ENCODE data around the gene TNN. TPM values are rescaled to one million over a fixed set of nuclear protein-coding genes. Genes with fewer than 3 reads are reported as not detected.

TNN gene
- total and polyA plus RNA-seq, 9 donors: 0.12 TPM; not detected in 8

DNA sequence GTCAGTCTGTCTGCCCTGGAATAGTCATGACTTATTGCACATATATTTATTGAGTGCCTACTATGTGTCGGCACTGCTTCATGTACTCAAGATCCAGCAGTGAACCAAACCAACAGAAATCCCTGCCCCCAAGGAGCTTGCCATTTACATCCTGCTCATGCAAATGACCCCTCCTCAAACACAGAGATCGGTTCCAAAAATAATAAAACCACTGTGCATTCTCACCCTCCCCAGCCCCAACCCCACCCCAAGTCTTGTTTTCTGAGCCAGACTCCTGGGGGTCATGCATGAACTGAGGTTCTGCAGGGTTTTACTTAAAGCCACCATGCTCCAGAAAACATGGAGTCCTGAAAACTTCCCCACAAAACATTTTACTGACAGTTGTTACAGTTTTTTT, 63.0 kb downstream of the TNN start:
- TF ChIP-seq, protein P1, sequence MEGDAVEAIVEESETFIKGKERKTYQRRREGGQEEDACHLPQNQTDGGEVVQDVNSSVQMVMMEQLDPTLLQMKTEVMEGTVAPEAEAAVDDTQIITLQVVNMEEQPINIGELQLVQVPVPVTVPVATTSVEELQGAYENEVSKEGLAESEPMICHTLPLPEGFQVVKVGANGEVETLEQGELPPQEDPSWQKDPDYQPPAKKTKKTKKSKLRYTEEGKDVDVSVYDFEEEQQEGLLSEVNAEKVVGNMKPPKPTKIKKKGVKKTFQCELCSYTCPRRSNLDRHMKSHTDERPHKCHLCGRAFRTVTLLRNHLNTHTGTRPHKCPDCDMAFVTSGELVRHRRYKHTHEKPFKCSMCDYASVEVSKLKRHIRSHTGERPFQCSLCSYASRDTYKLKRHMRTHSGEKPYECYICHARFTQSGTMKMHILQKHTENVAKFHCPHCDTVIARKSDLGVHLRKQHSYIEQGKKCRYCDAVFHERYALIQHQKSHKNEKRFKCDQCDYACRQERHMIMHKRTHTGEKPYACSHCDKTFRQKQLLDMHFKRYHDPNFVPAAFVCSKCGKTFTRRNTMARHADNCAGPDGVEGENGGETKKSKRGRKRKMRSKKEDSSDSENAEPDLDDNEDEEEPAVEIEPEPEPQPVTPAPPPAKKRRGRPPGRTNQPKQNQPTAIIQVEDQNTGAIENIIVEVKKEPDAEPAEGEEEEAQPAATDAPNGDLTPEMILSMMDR (IDR thresholded peaks at IDR 0.05): no peak
- TF ChIP-seq POLR2A (IDR thresholded peaks at IDR 0.05) (no peak), EP300 (IDR thresholded peaks at IDR 0.05) (no peak)
- Histone ChIP-seq H3K27me3 (no peaks in the 10 kb centered on the region), H3K27ac (no peak overlapping the region)

GRCh38 chr1:175131095-175131494, 63.5 kb downstream of the TNN start:
- TF ChIP-seq POLR2A (IDR thresholded peaks at IDR 0.05) (no peak), EP300 (IDR thresholded peaks at IDR 0.05) (no peak)
- TF ChIP-seq, protein P1 (IDR thresholded peaks at IDR 0.05): no peak

More for the DNA sequence above, 63.0 kb downstream of the TNN start:
- Histone ChIP-seq H3K9me3 (no peaks in the 10 kb centered on the region), H3K4me1 (ENCODE audit: insufficient read depth) (peaks cover 2% of the 10 kb centered on the region), H3K4me3 (no peak overlapping the region), H3K36me3 (no peaks in the 10 kb centered on the region)
- WGBS, 3 donors: 71 to 78% (median 75%) methylated on average over 2 of the region's 2 CpGs
- intact Hi-C loops (cut with DNase I): no loop called here
- no peak for DNase-seq

DNA sequence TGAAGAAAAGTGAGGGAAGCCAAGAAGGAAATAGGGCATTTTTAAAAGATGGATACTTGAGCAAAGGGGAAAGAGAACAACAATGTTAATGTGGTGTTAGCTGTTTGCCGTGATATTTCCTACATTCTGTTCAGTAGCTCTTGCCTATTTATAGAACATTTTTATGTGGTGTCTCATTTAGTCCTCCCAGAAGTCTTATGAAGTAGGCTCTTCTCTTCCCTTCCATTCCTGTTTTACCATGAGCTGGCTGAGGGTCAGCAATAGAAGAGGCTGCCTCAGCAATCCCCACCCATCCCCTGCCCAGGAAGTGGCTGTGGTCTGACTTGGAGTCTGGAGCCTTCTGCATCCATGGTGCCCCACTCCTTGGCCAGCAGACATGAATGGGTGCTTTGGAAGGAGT, 64.8 kb downstream of the TNN start:
- no peak for DNase-seq
- Histone ChIP-seq H3K4me3 (no peak overlapping the region), H3K9me3 (no peaks in the 10 kb centered on the region), H3K27ac (no peak overlapping the region), H3K4me1 (ENCODE audit: insufficient read depth) (peaks cover 2% of the 10 kb centered on the region), H3K36me3 (no peaks in the 10 kb centered on the region), H3K27me3 (no peaks in the 10 kb centered on the region)
- TF ChIP-seq EP300 (IDR thresholded peaks at IDR 0.05) (no peak), POLR2A (IDR thresholded peaks at IDR 0.05) (no peak)
- TF ChIP-seq, protein P1 (IDR thresholded peaks at IDR 0.05): no peak
- WGBS, 3 donors: 5 to 14% (median 6%) methylated on average over 1 of the region's 1 CpG
- intact Hi-C loops (cut with DNase I): no loop called here

More at GRCh38 chr1:175131095-175131494, 63.5 kb downstream of the TNN start:
- intact Hi-C loops (cut with DNase I): no loop called here
- H3K36me3 ChIP-seq: no peaks in the 10 kb centered on the region
- no peaks in the 10 kb centered on the region for H3K9me3 ChIP-seq
- 44 to 63% (median 62%) methylated on average over 1 of the region's 1 CpG for WGBS, 3 donors
- H3K4me1 ChIP-seq (ENCODE audit: insufficient read depth): peaks cover 2% of the 10 kb centered on the region
- no peak for DNase-seq
- no peak overlapping the region for H3K27ac ChIP-seq
- H3K4me3 ChIP-seq: no peak overlapping the region
- H3K27me3 ChIP-seq: no peaks in the 10 kb centered on the region

- H3K27me3 ChIP-seq: no peaks in the 10 kb centered on the region
- H3K9me3 ChIP-seq: no peaks in the 10 kb centered on the region
- no peaks in the 10 kb centered on the region for H3K36me3 ChIP-seq
- no peak for DNase-seq
- no peaks in the 10 kb centered on the region for H3K4me1 ChIP-seq (ENCODE audit: insufficient read depth)
- TF ChIP-seq POLR2A (IDR thresholded peaks at IDR 0.05) (no peak), EP300 (IDR thresholded peaks at IDR 0.05) (no peak)
- TF ChIP-seq, protein P1 (IDR thresholded peaks at IDR 0.05): no peak
- WGBS, 3 donors: 90 to 93% (median 91%) methylated on average over 6 of the region's 6 CpGs
- intact Hi-C loops (cut with DNase I): no loop called here
- H3K27ac ChIP-seq: no peak overlapping the region
- H3K4me3 ChIP-seq: no peak overlapping the region
Measured at GRCh38 chr1:175133673-175134435, 66.2 kb downstream of the TNN start.

Data from ovary (tissue), 9 donors.